NCI-H2196 treated with DMSO at 0.1 percent for 48 hours (cell line): ENCODE measurements around the gene TFAP2C.

ENCODE experiments used
- DNase-seq: peaks from one replicate; lab custom pipeline; 2025; ENCODE audit not compliant: unreplicated experiment; lab: John Stamatoyannopoulos, UW

Gene TFAP2C

GRCh38 chr20:56628873-56629463, at the start of gene TFAP2C:
TFAP2C (plus strand) TSS chr20:56629306; CDS start chr20:56629545, 239 bp downstream.
- peak; percentile 30 for DNase-seq

- no peak for DNase-seq
Measured at GRCh38 chr20:56580226-56580625, 48.9 kb upstream of the TFAP2C start.

GRCh38 chr20:56581701-56582100, 47.4 kb upstream of the TFAP2C start:
- DNase-seq = no peak

GRCh38 chr20:56582542-56582941, 46.6 kb upstream of the TFAP2C start:
- no peak for DNase-seq

- DNase-seq = no peak
Measured at GRCh38 chr20:56584916-56585315, 44.2 kb upstream of the TFAP2C start.

GRCh38 chr20:56587307-56588041, 41.6 kb upstream of the TFAP2C start:
- no peak for DNase-seq

GRCh38 chr20:56588996-56589395, 40.1 kb upstream of the TFAP2C start:
- DNase-seq = no peak

- no peak for DNase-seq
Measured at GRCh38 chr20:56589633-56590032, 39.5 kb upstream of the TFAP2C start.

- no peak for DNase-seq
Measured at GRCh38 chr20:56590888-56591287, 38.2 kb upstream of the TFAP2C start.

GRCh38 chr20:56592211-56592610, 36.9 kb upstream of the TFAP2C start:
- DNase-seq = no peak

GRCh38 chr20:56592817-56593216, 36.3 kb upstream of the TFAP2C start:
- DNase-seq = no peak

GRCh38 chr20:56595746-56596475, 33.2 kb upstream of the TFAP2C start:
- DNase-seq = no peak

GRCh38 chr20:56601166-56601565, 27.9 kb upstream of the TFAP2C start:
- no peak for DNase-seq

GRCh38 chr20:56604673-56605072, 24.4 kb upstream of the TFAP2C start:
- DNase-seq = no peak

GRCh38 chr20:56605261-56605996, 23.7 kb upstream of the TFAP2C start:
- no peak for DNase-seq

GRCh38 chr20:56606174-56606945, 22.7 kb upstream of the TFAP2C start:
- DNase-seq = no peak

- no peak for DNase-seq
Measured at GRCh38 chr20:56607061-56607704, 21.9 kb upstream of the TFAP2C start.

- no peak for DNase-seq
Measured at GRCh38 chr20:56608376-56608775, 20.7 kb upstream of the TFAP2C start.

GRCh38 chr20:56609321-56609720, 19.8 kb upstream of the TFAP2C start:
- no peak for DNase-seq

GRCh38 chr20:56610098-56610497, 19.0 kb upstream of the TFAP2C start:
- DNase-seq = no peak
